GM21825 (cell line): ENCODE results near the gene FBXO48.

ENCODE experiments used
- ATAC-seq: cut with Tn5 transposase; IDR thresholded peaks from one replicate; pipeline ENCODE4 v1.9.1; 2021; ENCODE audit warnings: mild to moderate bottlenecking, moderate library complexity; ENCODE audit not compliant: unreplicated experiment

FBXO48 gene

GRCh38 chr2:68438455-68439303 lies 28.4 kb downstream of the FBXO48 start:
- ATAC-seq = no peak

- ATAC-seq = no peak
Measured at GRCh38 chr2:68436270-68436669, 30.8 kb downstream of the FBXO48 start.

- no peak for ATAC-seq
Measured at GRCh38 chr2:68435615-68436014, 31.5 kb downstream of the FBXO48 start.

GRCh38 chr2:68434981-68435380 lies 32.1 kb downstream of the FBXO48 start:
- no peak for ATAC-seq

GRCh38 chr2:68432696-68433658 lies 34.1 kb downstream of the FBXO48 start:
- no peak for ATAC-seq

GRCh38 chr2:68431316-68431972 lies 35.6 kb downstream of the FBXO48 start:
- no peak for ATAC-seq

GRCh38 chr2:68429311-68429826 lies 37.7 kb downstream of the FBXO48 start:
- ATAC-seq = no peak

GRCh38 chr2:68428746-68429145 lies 38.3 kb downstream of the FBXO48 start:
- no peak for ATAC-seq

GRCh38 chr2:68428126-68428525 lies 39.0 kb downstream of the FBXO48 start:
- no peak for ATAC-seq

- ATAC-seq = no peak
Measured at GRCh38 chr2:68426848-68427579, 40.1 kb downstream of the FBXO48 start.

GRCh38 chr2:68426446-68426845 lies 40.6 kb downstream of the FBXO48 start:
- ATAC-seq = no peak

GRCh38 chr2:68425503-68425902 lies 41.6 kb downstream of the FBXO48 start:
- no peak for ATAC-seq

GRCh38 chr2:68423966-68424650 lies 43.0 kb downstream of the FBXO48 start:
- peak; percentile 79 for ATAC-seq

- no peak for ATAC-seq
Measured at GRCh38 chr2:68420254-68420910, 46.7 kb downstream of the FBXO48 start.

GRCh38 chr2:68418855-68419254 lies 48.2 kb downstream of the FBXO48 start:
- no peak for ATAC-seq

- ATAC-seq = no peak
Measured at GRCh38 chr2:68418419-68418818, 48.7 kb downstream of the FBXO48 start.

- no peak for ATAC-seq
Measured at GRCh38 chr2:68417926-68418325, 49.2 kb downstream of the FBXO48 start.

GRCh38 chr2:68416081-68416675 lies 50.9 kb downstream of the FBXO48 start:
- no peak for ATAC-seq

GRCh38 chr2:68415521-68415920 lies 51.6 kb downstream of the FBXO48 start:
- ATAC-seq = no peak
